HG03342 (cell line): ENCODE data around the gene SRGAP3.
"Not testable (repeated sequence)": the region's sequence is repeated elsewhere in the genome, so short reads cannot be mapped to it uniquely, and the experiment has no call there.

Experiments
- ATAC-seq: cut with Tn5 transposase; IDR thresholded peaks from one replicate; pipeline ENCODE4 v1.9.1; 2021; ENCODE audit warnings: mild to moderate bottlenecking, moderate library complexity; ENCODE audit not compliant: unreplicated experiment

SRGAP3 gene

GRCh38 chr3:9098716-9099675 is 150.4 kb downstream of the SRGAP3 start:
- no peak for ATAC-seq

- ATAC-seq = no peak
These were observed 152.0 kb downstream of the SRGAP3 start for GRCh38 chr3:9097495-9097894.

- ATAC-seq = no peak
These were observed 157.8 kb downstream of the SRGAP3 start for GRCh38 chr3:9091486-9092235.

- ATAC-seq = no peak
These were observed 160.7 kb downstream of the SRGAP3 start for GRCh38 chr3:9088441-9089353.

- ATAC-seq = no peak
These were observed 161.5 kb downstream of the SRGAP3 start for GRCh38 chr3:9087831-9088413.

GRCh38 chr3:9085428-9085827 is 164.0 kb downstream of the SRGAP3 start:
- not testable (repeated sequence) for ATAC-seq

- no peak for ATAC-seq
These were observed 168.1 kb downstream of the SRGAP3 start for GRCh38 chr3:9081184-9081818.

GRCh38 chr3:9080163-9080562 is 169.3 kb downstream of the SRGAP3 start:
- ATAC-seq = no peak

- ATAC-seq = no peak
These were observed 169.8 kb downstream of the SRGAP3 start for GRCh38 chr3:9079676-9080075.

- ATAC-seq = no peak
These were observed 170.7 kb downstream of the SRGAP3 start for GRCh38 chr3:9078561-9079240.

GRCh38 chr3:9077029-9077428 is 172.4 kb downstream of the SRGAP3 start:
- no peak for ATAC-seq

GRCh38 chr3:9075762-9076161 is 173.7 kb downstream of the SRGAP3 start:
- no peak for ATAC-seq

- no peak for ATAC-seq
These were observed 175.4 kb downstream of the SRGAP3 start for GRCh38 chr3:9074079-9074478.

GRCh38 chr3:9072667-9073009 is 176.8 kb downstream of the SRGAP3 start:
- no peak for ATAC-seq

- no peak for ATAC-seq
These were observed 177.3 kb downstream of the SRGAP3 start for GRCh38 chr3:9071936-9072666.

- no peak for ATAC-seq
These were observed 178.5 kb downstream of the SRGAP3 start for GRCh38 chr3:9070961-9071360.

- no peak for ATAC-seq
These were observed 179.5 kb downstream of the SRGAP3 start for GRCh38 chr3:9069971-9070370.

- no peak for ATAC-seq
These were observed 181.4 kb downstream of the SRGAP3 start for GRCh38 chr3:9068051-9068450.
